PC-9 (cell line): ENCODE data around the gene KTN1.

Experiments used
- EZH2 ChIP-seq: fragments of 200-600 bp; sonication (generic); IDR thresholded peaks from 2 replicates; pipeline ENCODE4 v1.8.0; 2017; ENCODE audit warnings: antibody characterized with exemption, low read depth
- TF ChIP-seq, protein P1 (sequence below): fragments of 200-600 bp; sonication (generic); conservative IDR thresholded peaks from 2 replicates; pipeline ENCODE4 v1.6.1; 2017; ENCODE audit warnings: mixed run types, antibody characterized with exemption, mild to moderate bottlenecking, moderate library complexity

DNA sequence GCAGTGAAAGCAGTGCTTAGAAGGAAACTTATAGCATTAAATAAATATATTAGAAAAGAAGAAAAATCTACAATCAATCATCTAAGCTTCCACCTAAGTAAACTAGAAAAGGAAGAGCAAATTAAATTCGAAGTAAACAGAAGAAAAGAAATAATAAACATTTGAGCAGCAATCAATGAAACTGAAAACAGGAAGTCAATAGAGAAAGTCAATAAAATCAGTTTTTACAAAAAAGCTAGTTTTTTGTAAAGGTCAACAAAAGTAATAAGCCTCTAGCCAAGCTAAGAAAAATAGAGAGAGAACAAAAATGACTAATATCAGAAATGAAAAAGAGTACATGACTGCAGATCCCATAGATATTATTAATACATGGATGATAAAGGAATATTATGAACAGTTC is 34.2 kb upstream of the KTN1 start:
- TF ChIP-seq, protein P1, sequence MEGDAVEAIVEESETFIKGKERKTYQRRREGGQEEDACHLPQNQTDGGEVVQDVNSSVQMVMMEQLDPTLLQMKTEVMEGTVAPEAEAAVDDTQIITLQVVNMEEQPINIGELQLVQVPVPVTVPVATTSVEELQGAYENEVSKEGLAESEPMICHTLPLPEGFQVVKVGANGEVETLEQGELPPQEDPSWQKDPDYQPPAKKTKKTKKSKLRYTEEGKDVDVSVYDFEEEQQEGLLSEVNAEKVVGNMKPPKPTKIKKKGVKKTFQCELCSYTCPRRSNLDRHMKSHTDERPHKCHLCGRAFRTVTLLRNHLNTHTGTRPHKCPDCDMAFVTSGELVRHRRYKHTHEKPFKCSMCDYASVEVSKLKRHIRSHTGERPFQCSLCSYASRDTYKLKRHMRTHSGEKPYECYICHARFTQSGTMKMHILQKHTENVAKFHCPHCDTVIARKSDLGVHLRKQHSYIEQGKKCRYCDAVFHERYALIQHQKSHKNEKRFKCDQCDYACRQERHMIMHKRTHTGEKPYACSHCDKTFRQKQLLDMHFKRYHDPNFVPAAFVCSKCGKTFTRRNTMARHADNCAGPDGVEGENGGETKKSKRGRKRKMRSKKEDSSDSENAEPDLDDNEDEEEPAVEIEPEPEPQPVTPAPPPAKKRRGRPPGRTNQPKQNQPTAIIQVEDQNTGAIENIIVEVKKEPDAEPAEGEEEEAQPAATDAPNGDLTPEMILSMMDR = no peak
- no peak for TF ChIP-seq EZH2
